B cell (primary cell): ENCODE measurements around the gene FAM186B. TPM values are rescaled to one million over a fixed set of nuclear protein-coding genes. Genes with fewer than 3 reads are reported as not detected.

Experiments
- ATAC-seq: fragments of 200-7000 bp; cut with Tn5 transposase; one replicate; pipeline ENCODE4 v1.10.0; 2021; ENCODE audit warnings: low read depth, mild to moderate bottlenecking, moderate number of reproducible peaks, moderate library complexity
- CTCF ChIA-PET: fragments of 350-600 bp; sonication (Branson Sonifier 250); formaldehyde crosslinking; loops from one replicate; lab custom pipeline; 2021; ENCODE audit warnings: antibody characterized with exemption, inconsistent platforms; lab: Charles Lee
- POLR2A ChIA-PET: fragments of 350-600 bp; sonication (Branson Sonifier 250); formaldehyde crosslinking; loops from one replicate; lab custom pipeline; 2021; ENCODE audit warnings: antibody characterized with exemption; lab: Charles Lee
- DNase-seq: peaks from one replicate; pipeline ENCODE4 v3.0.0; 2013
- H2AFZ ChIP-seq: 2 replicates; pipeline ENCODE4 v1.6.1; 2012; ENCODE audit warnings: mild to moderate bottlenecking, low read depth, low read length; ENCODE audit not compliant: insufficient read depth, poor library complexity, severe bottlenecking
- H3K27ac ChIP-seq, 2 donors: 1 replicate in 1 of 2; 2 replicates in 1 of 2; pipeline ENCODE4 v1.5.1; 2012 to 2013; ENCODE audit warnings: low read length in 2 of 2, mild to moderate bottlenecking in 2 of 2, moderate library complexity in 1 of 2
- H3K27me3 ChIP-seq, 4 experiments: fragments of 200-600 bp in 1 of 4; sonication (generic) in 1 of 4; replicated peaks in 1 of 4; 1 replicate in 2 of 4; 2 replicates in 2 of 4; pipeline versions ENCODE4 v1.6.1 to v1.7.0; 2013 to 2016; ENCODE audit warnings: low read length in 3 of 4, mild to moderate bottlenecking in 2 of 4, mixed read lengths in 1 of 4, moderate library complexity in 1 of 4; ENCODE audit not compliant: insufficient read depth in 4 of 4, control insufficient read depth in 3 of 4; ENCODE audit errors: control extremely low read depth in 1 of 4
- H3K36me3 ChIP-seq, 2 experiments: replicated peaks in 1 of 2; 1 replicate in 1 of 2; 2 replicates in 1 of 2; pipeline versions ENCODE4 v1.6.1 to v1.7.1; 2013; ENCODE audit warnings: low read length in 1 of 2; ENCODE audit not compliant: insufficient read depth in 2 of 2, control insufficient read depth in 1 of 2; ENCODE audit errors: control extremely low read depth in 1 of 2, extremely low read depth in 1 of 2
- H3K4me1 ChIP-seq, 2 donors: fragments of 200-600 bp in 1 of 2; sonication (generic) in 1 of 2; 1 replicate in 1 of 2; 2 replicates in 1 of 2; pipeline versions ENCODE4 v1.5.1 to v1.6.1; 2013 to 2017; ENCODE audit warnings: low read length in 2 of 2; ENCODE audit not compliant: control insufficient read depth in 2 of 2, insufficient read depth in 2 of 2
- H3K4me2 ChIP-seq: replicated peaks from 2 replicates; pipeline ENCODE3; 2012; ENCODE audit warnings: mild to moderate bottlenecking, low read depth, low read length; ENCODE audit not compliant: poor library complexity, severe bottlenecking
- H3K4me3 ChIP-seq, 5 experiments: fragments of 200-600 bp in 1 of 5; sonication (generic) in 1 of 5; 1 replicate in 3 of 5; 2 replicates in 2 of 5; pipeline versions ENCODE4 v1.5.1 to v1.7.0; 2011 to 2016; ENCODE audit warnings: low read length in 4 of 5, mild to moderate bottlenecking in 4 of 5, low read depth in 2 of 5, control low read depth in 1 of 5, moderate library complexity in 1 of 5; ENCODE audit not compliant: insufficient read depth in 1 of 5; ENCODE audit errors: control extremely low read depth in 1 of 5, extremely low read depth in 1 of 5
- H3K79me2 ChIP-seq: fragments of 200-600 bp; sonication (generic); one replicate; pipeline ENCODE4 v1.6.0; 2016; ENCODE audit warnings: low read length; ENCODE audit not compliant: control insufficient read depth, insufficient read depth
- H3K9ac ChIP-seq: fragments of 200-600 bp; sonication (generic); 2 replicates; pipeline ENCODE4 v1.6.1; 2017; ENCODE audit warnings: mild to moderate bottlenecking, low read length, moderate library complexity
- H3K9me3 ChIP-seq, 3 donors: one replicate each; pipeline versions ENCODE4 v1.6.1 to v1.7.1; 2013; ENCODE audit warnings: low read length in 2 of 3; ENCODE audit not compliant: control insufficient read depth in 2 of 3, insufficient read depth in 1 of 3; ENCODE audit errors: control extremely low read depth in 1 of 3
- H4K20me1 ChIP-seq: 2 replicates; pipeline ENCODE4 v1.6.0; 2012; ENCODE audit warnings: mild to moderate bottlenecking, low read length; ENCODE audit not compliant: insufficient read depth, control insufficient read depth, poor library complexity, severe bottlenecking
- H3K27ac Mint-ChIP-seq: one replicate; pipeline ENCODE4 v1.8.0; 2021; ENCODE audit warnings: mixed read lengths
- H3K27me3 Mint-ChIP-seq: one replicate; pipeline ENCODE4 v1.8.0; 2021; ENCODE audit warnings: mixed read lengths
- H3K4me1 Mint-ChIP-seq: one replicate; pipeline ENCODE4 v1.8.0; 2021; ENCODE audit warnings: mixed read lengths
- H3K4me3 Mint-ChIP-seq: one replicate; pipeline ENCODE4 v1.8.0; 2021; ENCODE audit warnings: mixed read lengths
- H3K9me3 Mint-ChIP-seq: one replicate; pipeline ENCODE4 v1.8.0; 2022; ENCODE audit warnings: mixed read lengths; ENCODE audit not compliant: insufficient read depth
- EZH2 ChIP-seq: IDR thresholded peaks from 2 replicates; pipeline ENCODE4 v1.6.1; 2012; ENCODE audit warnings: borderline replicate concordance, low read depth, mild to moderate bottlenecking, moderate library complexity, low read length; ENCODE audit not compliant: insufficient read depth, poor library complexity, severe bottlenecking
- WGBS: methylation state at CpG from one replicate; pipeline ENCODE4 v1.1.5; 2013; ENCODE audit warnings: missing lambda C conversion rate; ENCODE audit not compliant: insufficient coverage; 5-methylcytosine and 5-hydroxymethylcytosine counted together
- intact Hi-C: fragments of 100-400 bp; cut with micrococcal nuclease; formaldehyde crosslinking; loops from one replicate; pipeline ENCODE4 v1.10.0; 2022
- polyA plus RNA-seq: library from polyadenylated mRNA; depleted of rRNA; stranded (reverse); fragments of >200 nt; gene quantifications from 2 replicates; pipeline ENCODE4 v1.2.3, GENCODE V29; 2012
- total RNA-seq, 2 donors: library from RNA; stranded (reverse); fragments of 120-200 nt in 1 of 2; gene quantifications; 1 replicate in 1 of 2; 2 replicates in 1 of 2; pipeline versions ENCODE4 v1.2.3 to v1.2.4, GENCODE V29; 2013 to 2022
- TF ChIP-seq, protein P1 (sequence below): fragments of 200-600 bp; IDR thresholded peaks from one replicate; pipeline ENCODE4 v1.8.0; 2022; ENCODE audit warnings: antibody characterized with exemption, mild to moderate bottlenecking

Gene FAM186B
- total and polyA plus RNA-seq, 2 donors (not counting 1 experiment from before 2014, with no cell fraction given) = 0.13 to 0.47 TPM

DNA sequence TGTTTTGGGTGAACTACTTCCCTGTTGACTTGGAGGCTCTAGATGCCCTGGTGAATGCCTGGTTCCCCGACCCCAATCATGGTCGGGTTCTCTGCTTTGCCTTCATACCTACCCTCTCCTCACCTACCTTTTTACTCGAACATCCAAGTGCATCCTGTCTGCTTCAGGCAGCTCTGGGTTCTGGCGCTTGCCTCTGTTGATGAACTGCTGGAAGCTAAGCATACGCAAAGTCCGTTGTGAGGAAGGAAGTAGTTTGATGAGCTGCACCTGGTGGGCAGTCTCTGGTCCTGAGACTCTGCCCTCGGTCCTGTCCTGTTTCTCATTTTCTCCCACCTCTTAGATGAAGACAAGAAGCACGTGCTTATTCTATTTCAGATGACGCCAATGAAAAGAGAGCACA, 53.0 kb downstream of the FAM186B start:
- no peak overlapping the region for H3K27ac ChIP-seq
- TF ChIP-seq, protein P1, sequence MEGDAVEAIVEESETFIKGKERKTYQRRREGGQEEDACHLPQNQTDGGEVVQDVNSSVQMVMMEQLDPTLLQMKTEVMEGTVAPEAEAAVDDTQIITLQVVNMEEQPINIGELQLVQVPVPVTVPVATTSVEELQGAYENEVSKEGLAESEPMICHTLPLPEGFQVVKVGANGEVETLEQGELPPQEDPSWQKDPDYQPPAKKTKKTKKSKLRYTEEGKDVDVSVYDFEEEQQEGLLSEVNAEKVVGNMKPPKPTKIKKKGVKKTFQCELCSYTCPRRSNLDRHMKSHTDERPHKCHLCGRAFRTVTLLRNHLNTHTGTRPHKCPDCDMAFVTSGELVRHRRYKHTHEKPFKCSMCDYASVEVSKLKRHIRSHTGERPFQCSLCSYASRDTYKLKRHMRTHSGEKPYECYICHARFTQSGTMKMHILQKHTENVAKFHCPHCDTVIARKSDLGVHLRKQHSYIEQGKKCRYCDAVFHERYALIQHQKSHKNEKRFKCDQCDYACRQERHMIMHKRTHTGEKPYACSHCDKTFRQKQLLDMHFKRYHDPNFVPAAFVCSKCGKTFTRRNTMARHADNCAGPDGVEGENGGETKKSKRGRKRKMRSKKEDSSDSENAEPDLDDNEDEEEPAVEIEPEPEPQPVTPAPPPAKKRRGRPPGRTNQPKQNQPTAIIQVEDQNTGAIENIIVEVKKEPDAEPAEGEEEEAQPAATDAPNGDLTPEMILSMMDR = no peak
- TF ChIP-seq EZH2 = no peak
- 38% methylated on average over 4 of the region's 9 CpGs for WGBS
- ChIA-PET POLR2A (no interaction called here), CTCF (interaction anchor here (1.1 to 5.4 kb wide), 9 partner anchors 8 to 225 kb away, joined by 3 to 38 read pairs (median 6); no protein-coding TSS in a partner anchor)
- Mint-ChIP-seq H3K9me3 (no peaks in the 10 kb centered on the region), H3K27me3 (peaks cover 13% of the 10 kb centered on the region), H3K27ac (no peak overlapping the region), H3K4me1 (peaks cover 8% of the 10 kb centered on the region), H3K4me3 (no peak overlapping the region)
- no peaks in the 10 kb centered on the region for H3K9me3 ChIP-seq
- ATAC-seq (no peak), DNase-seq (peak; percentile 12)
- no peaks in the 10 kb centered on the region for H4K20me1 ChIP-seq
- intact Hi-C loops = loop anchor here (5.0 kb wide), 1 partner anchor 155 kb away; the partner anchor contains the start of gene FMNL3
- peak overlapping the region; percentile 55 for H2AFZ ChIP-seq
- H3K9ac ChIP-seq = no peak overlapping the region
- no peaks in the 10 kb centered on the region for H3K79me2 ChIP-seq
- H3K36me3 ChIP-seq = peaks cover 0 to 5% of the 10 kb centered on the region in 2 experiments
- peaks cover 13 to 15% of the 10 kb centered on the region in 2 donors for H3K4me1 ChIP-seq
- H3K4me2 ChIP-seq = no peak overlapping the region
- H3K27me3 ChIP-seq = peaks cover 0 to 28% (median 12%) of the 10 kb centered on the region in 4 experiments
- no peak overlapping the region for H3K4me3 ChIP-seq

DNA sequence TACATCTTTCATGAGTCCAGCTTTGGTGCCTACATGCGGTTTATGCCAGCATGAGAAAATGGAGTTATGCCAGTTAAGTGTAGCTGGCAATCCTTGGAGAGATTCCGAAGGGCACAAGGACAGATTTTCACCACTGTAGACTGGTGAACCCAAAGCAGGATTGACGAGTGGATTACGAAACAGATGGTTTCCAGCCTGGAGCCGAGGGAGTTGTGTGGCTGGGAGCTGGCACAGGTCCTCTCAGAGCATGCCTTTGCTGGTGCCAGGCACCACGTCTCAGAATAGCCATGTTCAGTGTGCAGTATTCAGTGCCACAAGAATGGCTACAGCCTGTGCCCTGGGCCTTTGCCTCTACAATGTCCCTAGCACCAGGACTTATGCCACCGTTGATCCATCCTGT, 53.4 kb downstream of the FAM186B start:
- 87% methylated on average over 6 of the region's 7 CpGs for WGBS
- Histone ChIP-seq H3K79me2 (no peaks in the 10 kb centered on the region), H3K4me3 (no peak overlapping the region), H3K27ac (no peak overlapping the region), H3K36me3 (peaks cover 0 to under 1% of the 10 kb centered on the region in 2 experiments), H3K9me3 (no peaks in the 10 kb centered on the region), H3K27me3 (peaks cover 0 to 33% (median 14%) of the 10 kb centered on the region in 4 experiments), H2AFZ (peak overlapping the region; percentile 55), H3K9ac (no peak overlapping the region), H3K4me1 (peaks cover 13 to 15% of the 10 kb centered on the region in 2 donors), H3K4me2 (no peak overlapping the region), H4K20me1 (no peaks in the 10 kb centered on the region)
- no peaks in the 10 kb centered on the region for H3K9me3 Mint-ChIP-seq
- no peak overlapping the region for H3K27ac Mint-ChIP-seq
- TF ChIP-seq, protein P1 = no peak
- TF ChIP-seq EZH2 = no peak
- no peak overlapping the region for H3K4me3 Mint-ChIP-seq
- ATAC-seq = no peak
- peaks cover 8% of the 10 kb centered on the region for H3K4me1 Mint-ChIP-seq
- H3K27me3 Mint-ChIP-seq = peaks cover 17% of the 10 kb centered on the region
- ChIA-PET POLR2A (no interaction called here), CTCF (interaction anchor here (0.6 to 5.4 kb wide), 6 partner anchors 15 to 199 kb away, joined by 3 to 38 read pairs (median 3); no protein-coding TSS in a partner anchor)
- no peak for DNase-seq
- intact Hi-C loops = loop anchor here (5.0 kb wide), 1 partner anchor 155 kb away; the partner anchor contains the start of gene FMNL3
